Activated CD4-positive, alpha-beta T cell treated with anti-CD3 and anti-CD28 coated beads for 1 hour (primary cell): ENCODE data around the gene SELENOT.

ENCODE experiments used
- DNase-seq: peaks from one replicate; pipeline ENCODE4 v3.0.0-alpha.2; 2020

The SELENOT gene

DNA sequence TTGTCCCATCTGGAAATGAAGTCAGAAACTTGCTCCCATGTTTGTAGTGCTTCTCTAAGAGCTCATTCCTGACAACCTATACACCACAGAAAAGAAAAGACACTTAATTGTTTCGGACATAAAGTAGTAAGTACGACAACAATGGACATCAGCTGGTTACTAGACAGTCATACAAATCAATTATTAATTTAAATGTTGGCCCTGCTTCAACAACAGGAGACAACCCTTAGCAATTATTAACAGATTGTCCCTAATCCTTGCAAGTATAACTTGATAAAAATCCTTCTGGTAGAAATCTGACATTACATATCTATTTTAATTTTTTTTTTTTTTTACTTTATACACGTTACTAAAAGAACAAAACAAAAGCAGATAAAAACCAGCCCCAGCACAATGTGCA lies 70.8 kb downstream of the SELENOT start:
- no peak for DNase-seq

DNA sequence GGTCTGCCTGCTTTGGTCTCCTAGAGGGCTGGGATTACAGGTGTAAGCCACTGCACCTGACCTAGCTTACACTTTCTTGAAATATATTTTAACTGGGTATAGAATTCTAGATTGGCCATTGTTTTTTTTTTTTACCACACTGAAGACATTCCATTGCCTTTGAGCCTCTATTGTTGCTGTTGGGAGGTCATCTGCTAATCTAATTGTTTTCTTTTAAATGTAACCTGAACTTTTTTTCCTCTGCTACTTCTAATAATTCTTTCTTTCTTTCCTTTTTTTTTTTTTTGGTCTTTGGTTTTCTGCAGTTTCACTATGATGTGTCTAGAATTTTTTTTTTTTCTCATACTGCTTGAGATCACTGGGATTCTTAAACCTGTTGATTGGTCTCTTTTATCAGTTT lies 72.5 kb downstream of the SELENOT start:
- no peak for DNase-seq
